SH-SY5Y (cell line): ENCODE measurements around the gene RPS17.

Experiments
- GATA2 ChIP-seq: IDR thresholded peaks from 2 replicates; pipeline ENCODE4 v1.6.1; 2011; ENCODE audit warnings: mild to moderate bottlenecking, low read depth, low read length
- GATA3 ChIP-seq: IDR thresholded peaks from 2 replicates; pipeline ENCODE4 v1.6.1; 2011; ENCODE audit warnings: low read depth, mild to moderate bottlenecking, low read length, moderate library complexity

RPS17 gene

GRCh38 chr15:82556315-82557035, 16.2 kb upstream of the RPS17 start:
- TF ChIP-seq GATA3 (no peak), GATA2 (no peak)

- TF ChIP-seq GATA2 (no peak), GATA3 (no peak)
Observed at GRCh38 chr15:82554849-82555248, 14.6 kb upstream of the RPS17 start.

- TF ChIP-seq GATA3 (no peak), GATA2 (no peak)
Observed at GRCh38 chr15:82554351-82554750, 14.1 kb upstream of the RPS17 start.

GRCh38 chr15:82553846-82554245, 13.6 kb upstream of the RPS17 start:
- TF ChIP-seq GATA3 (no peak), GATA2 (no peak)

- TF ChIP-seq GATA3 (no peak), GATA2 (no peak)
Observed at GRCh38 chr15:82552861-82553260, 12.6 kb upstream of the RPS17 start.

GRCh38 chr15:82551646-82552247, 11.5 kb upstream of the RPS17 start:
- TF ChIP-seq GATA2 (no peak), GATA3 (no peak)

GRCh38 chr15:82549199-82549665, 9.0 kb upstream of the RPS17 start:
- TF ChIP-seq GATA3 (no peak), GATA2 (no peak)

- TF ChIP-seq GATA2 = no peak
- no peak for TF ChIP-seq GATA3
Observed at GRCh38 chr15:82548700-82549099, 8.4 kb upstream of the RPS17 start.

GRCh38 chr15:82545478-82545877, 5.2 kb upstream of the RPS17 start:
- TF ChIP-seq GATA2 = no peak

GRCh38 chr15:82545002-82545401, 4.7 kb upstream of the RPS17 start:
- no peak for TF ChIP-seq GATA2
- no peak for TF ChIP-seq GATA3

GRCh38 chr15:82544431-82544830, 4.2 kb upstream of the RPS17 start:
- no peak for TF ChIP-seq GATA3
- TF ChIP-seq GATA2 = no peak

- TF ChIP-seq GATA2 (no peak), GATA3 (no peak)
Observed at GRCh38 chr15:82543160-82543559, 2.9 kb upstream of the RPS17 start.

GRCh38 chr15:82540984-82541431, 751 bp upstream of the RPS17 start:
- TF ChIP-seq GATA2 = no peak
- TF ChIP-seq GATA3 = no peak

GRCh38 chr15:82539691-82540054, 584 bp downstream of the RPS17 start:
- TF ChIP-seq GATA3 (no peak), GATA2 (no peak)

- TF ChIP-seq GATA3 (no peak), GATA2 (no peak)
Observed at GRCh38 chr15:82538961-82539690, 1.1 kb downstream of the RPS17 start.
